ENCODE data around the gene COQ9.

The COQ9 gene

DNA sequence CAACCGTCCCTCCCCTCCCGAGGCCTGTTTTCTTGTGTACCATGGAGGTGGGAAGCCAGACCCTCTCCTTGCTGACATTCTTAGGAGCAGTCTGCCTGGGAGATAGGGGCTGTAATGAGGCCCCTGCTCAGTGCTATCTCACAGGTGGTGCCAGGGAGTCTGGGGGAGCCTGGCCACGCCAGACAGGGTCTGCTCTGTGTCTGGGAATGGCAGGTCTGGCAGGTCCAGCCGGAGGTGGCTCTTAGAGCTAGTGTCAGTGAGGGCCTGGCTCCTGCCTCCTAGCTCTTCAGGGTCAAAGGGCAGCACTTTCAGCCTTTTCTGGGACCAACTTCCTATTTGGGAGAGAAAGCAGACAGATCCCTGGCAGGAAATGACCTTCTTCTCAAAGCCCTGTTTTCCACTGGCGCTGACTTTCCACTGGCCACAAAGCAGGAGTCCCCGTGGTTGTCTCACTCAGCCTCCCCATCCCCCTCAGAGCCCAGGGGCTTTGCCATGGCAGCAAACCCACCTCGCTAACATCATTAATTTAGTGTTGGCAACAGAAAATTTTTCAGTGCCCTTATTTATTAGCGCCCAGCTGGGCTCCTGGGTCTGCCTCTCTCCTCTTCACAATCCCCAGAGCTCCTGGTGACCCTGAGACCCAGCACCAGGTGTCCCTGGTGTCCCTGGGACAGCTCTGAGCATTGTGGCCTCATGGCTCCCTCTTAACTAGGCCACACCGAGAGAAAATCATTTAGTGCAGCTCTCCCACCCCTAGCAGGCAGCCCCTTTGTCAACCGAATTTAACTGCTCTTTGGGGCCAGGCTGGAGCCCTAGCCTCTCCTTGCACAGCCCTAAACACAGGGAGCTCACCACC, 63.0 kb downstream of the COQ9 start:
- DNase-seq (ENCODE audit: low read depth, low spot score), result no peak

All from activated naive CD8-positive, alpha-beta T cell treated with anti-CD3 and anti-CD28 coated beads, Interleukin-2, amount 50 U/mL, for 16 hours (primary cell).